H1 (cell line): ENCODE results near the gene PLA2G1B. TPM values are rescaled to one million over a fixed set of nuclear protein-coding genes. Genes with fewer than 3 reads are reported as not detected.

Source experiments
- CTCF ChIA-PET: fragments of 300-600 bp; sonication (Branson Sonifier 250); formaldehyde crosslinking; loops from one replicate; lab custom pipeline; 2021; ENCODE audit not compliant: partially characterized antibody; lab: Charles Lee
- POLR2A ChIA-PET: fragments of 300-600 bp; sonication (Branson Sonifier 250); formaldehyde crosslinking; loops from one replicate; lab custom pipeline; 2021; ENCODE audit warnings: inconsistent platforms; ENCODE audit not compliant: partially characterized antibody; lab: Charles Lee
- DNase-seq, 2 experiments: peaks; one replicate each; pipeline versions ENCODE4 v3.0.0 to v3.0.0-alpha.2; 2010 to 2022; ENCODE audit warnings: low spot score in 2 of 2, low read depth in 1 of 2, mixed read lengths in 1 of 2
- FAIRE-seq: peaks from 2 replicates; lab custom pipeline; 2011; peaks lifted over from hg19 to GRCh38; lab: Jason Lieb, UNC
- H2AFZ ChIP-seq: 2 replicates; pipeline ENCODE4 v1.8.1; 2012; ENCODE audit warnings: low read length, inconsistent platforms
- H2AK5ac ChIP-seq: 2 replicates; pipeline ENCODE4 v1.6.1; 2013; ENCODE audit warnings: low read depth, low read length
- H2BK120ac ChIP-seq: replicated peaks from 2 replicates; pipeline ENCODE3; 2013; ENCODE audit warnings: low read depth, low read length, inconsistent platforms
- H2BK12ac ChIP-seq: 2 replicates; pipeline ENCODE4 v1.6.1; 2013; ENCODE audit warnings: low read depth, low read length
- H2BK15ac ChIP-seq: 2 replicates; pipeline ENCODE4 v1.6.1; 2013; ENCODE audit warnings: low read length
- H2BK20ac ChIP-seq: 2 replicates; pipeline ENCODE4 v1.6.1; 2013; ENCODE audit warnings: low read length
- H2BK5ac ChIP-seq: 2 replicates; pipeline ENCODE4 v1.6.1; 2013; ENCODE audit warnings: low read depth, low read length
- H3K14ac ChIP-seq: 2 replicates; pipeline ENCODE4 v1.6.1; 2013; ENCODE audit warnings: inconsistent platforms; ENCODE audit not compliant: insufficient read length
- H3K18ac ChIP-seq: 2 replicates; pipeline ENCODE4 v1.6.1; 2013; ENCODE audit warnings: low read length; ENCODE audit errors: extremely low read depth
- H3K23ac ChIP-seq: 2 replicates; pipeline ENCODE4 v1.6.1; 2013; ENCODE audit warnings: inconsistent platforms; ENCODE audit not compliant: insufficient read length
- H3K23me2 ChIP-seq: 2 replicates; pipeline ENCODE4 v1.6.1; 2013; ENCODE audit warnings: low read depth, low read length
- H3K27ac ChIP-seq: 2 replicates; pipeline ENCODE4 v1.6.1; 2011; ENCODE audit warnings: low read depth, low read length, inconsistent platforms
- H3K27me3 ChIP-seq, 4 experiments: replicated peaks in 1 of 4; 1 replicate in 1 of 4; 2 replicates in 3 of 4; pipeline versions ENCODE4 v1.6.1 to v1.8.1; 2011 to 2013; ENCODE audit warnings: low read length in 3 of 4, mild to moderate bottlenecking in 3 of 4, inconsistent platforms in 2 of 4, mixed read lengths in 2 of 4, moderate library complexity in 1 of 4; ENCODE audit not compliant: control insufficient read depth in 3 of 4, insufficient read depth in 3 of 4; ENCODE audit errors: extremely low read depth in 1 of 4
- H3K36me3 ChIP-seq, 4 experiments: 2 replicates each; pipeline versions ENCODE4 v1.6.1 to v1.8.1; 2011 to 2013; ENCODE audit warnings: mild to moderate bottlenecking in 4 of 4, low read length in 3 of 4, moderate library complexity in 2 of 4, control low read depth in 1 of 4, inconsistent platforms in 1 of 4; ENCODE audit not compliant: insufficient read depth in 4 of 4, control insufficient read depth in 2 of 4
- H3K4ac ChIP-seq: replicated peaks from 2 replicates; pipeline ENCODE3; 2013; ENCODE audit warnings: low read length, low read depth, mixed read lengths, inconsistent platforms; ENCODE audit not compliant: insufficient read length
- H3K4me1 ChIP-seq, 4 experiments: replicated peaks in 1 of 4; 1 replicate in 1 of 4; 2 replicates in 3 of 4; pipeline versions ENCODE4 v1.6.1 to v1.8.1; 2011 to 2013; ENCODE audit warnings: low read length in 3 of 4, inconsistent platforms in 2 of 4, mixed read lengths in 1 of 4; ENCODE audit not compliant: insufficient read depth in 4 of 4, control insufficient read depth in 3 of 4
- H3K4me2 ChIP-seq, 2 experiments: 2 replicates each; pipeline versions ENCODE4 v1.6.1 to v1.8.1; 2011 to 2013; ENCODE audit warnings: low read depth in 2 of 2, low read length in 2 of 2, control low read depth in 1 of 2, inconsistent platforms in 1 of 2, mild to moderate bottlenecking in 1 of 2; ENCODE audit not compliant: insufficient read depth in 1 of 2
- H3K4me3 ChIP-seq, 4 experiments: fragments of 200-600, 300-600 bp in 1 of 4; sonication (generic), shearing (Covaris generic), sonication (Bioruptor Twin) in 1 of 4; 2 replicates each; pipeline versions ENCODE4 v1.5.1 to v1.8.1; 2011 to 2016; ENCODE audit warnings: low read length in 4 of 4, low read depth in 3 of 4, control low read depth in 2 of 4, inconsistent platforms in 2 of 4, mild to moderate bottlenecking in 2 of 4, mixed read lengths in 1 of 4, moderate library complexity in 1 of 4; ENCODE audit not compliant: insufficient read depth in 2 of 4; ENCODE audit errors: extremely low read depth in 1 of 4
- H3K56ac ChIP-seq: replicated peaks from 2 replicates; pipeline ENCODE3; 2013; ENCODE audit warnings: low read depth, mild to moderate bottlenecking, mixed read lengths, low read length, inconsistent platforms; ENCODE audit not compliant: insufficient read length
- H3K79me1 ChIP-seq: 2 replicates; pipeline ENCODE4 v1.6.1; 2013; ENCODE audit warnings: low read depth, low read length, control low read depth
- H3K79me2 ChIP-seq, 2 experiments: 2 replicates each; pipeline versions ENCODE4 v1.6.1 to v1.8.1; 2012 to 2013; ENCODE audit warnings: low read length in 2 of 2, mild to moderate bottlenecking in 2 of 2, inconsistent platforms in 1 of 2; ENCODE audit not compliant: insufficient read depth in 2 of 2, control insufficient read depth in 1 of 2
- H3K9ac ChIP-seq, 4 experiments: replicated peaks in 1 of 4; 1 replicate in 1 of 4; 2 replicates in 3 of 4; pipeline versions ENCODE4 v1.6.1 to v1.8.1; 2011 to 2013; ENCODE audit warnings: low read depth in 3 of 4, low read length in 3 of 4, control low read depth in 2 of 4, mild to moderate bottlenecking in 2 of 4, moderate library complexity in 2 of 4, inconsistent platforms in 1 of 4; ENCODE audit errors: extremely low read depth in 1 of 4
- H3K9me3 ChIP-seq, 2 experiments: 2 replicates each; pipeline versions ENCODE4 v1.6.1 to v1.8.1; 2012 to 2013; ENCODE audit warnings: mild to moderate bottlenecking in 2 of 2, moderate library complexity in 2 of 2, control low read depth in 1 of 2, inconsistent platforms in 1 of 2, low read depth in 1 of 2, low read length in 1 of 2, mixed read lengths in 1 of 2; ENCODE audit not compliant: insufficient read depth in 2 of 2
- H4K20me1 ChIP-seq, 2 experiments: replicated peaks in 1 of 2; 2 replicates each; pipeline versions ENCODE3 to v1.8.1; 2011 to 2013; ENCODE audit warnings: inconsistent platforms in 2 of 2, low read length in 2 of 2, mild to moderate bottlenecking in 1 of 2; ENCODE audit not compliant: insufficient read depth in 2 of 2, control insufficient read depth in 1 of 2
- H4K5ac ChIP-seq: 2 replicates; pipeline ENCODE4 v1.6.1; 2013; ENCODE audit warnings: low read length, low read depth, mixed read lengths, inconsistent platforms; ENCODE audit not compliant: insufficient read length
- H4K8ac ChIP-seq: 2 replicates; pipeline ENCODE4 v1.8.0; 2013; ENCODE audit warnings: mild to moderate bottlenecking, moderate library complexity, low read length, inconsistent platforms; ENCODE audit not compliant: insufficient read depth; ENCODE audit errors: extremely low read depth
- H4K91ac ChIP-seq: replicated peaks from 2 replicates; pipeline ENCODE3; 2013; ENCODE audit warnings: low read length, mixed read lengths, inconsistent platforms; ENCODE audit not compliant: insufficient read length
- PHF8 ChIP-seq: fragments of 200-600 bp; sonication (generic); conservative IDR thresholded peaks from 2 replicates; pipeline ENCODE4 v1.7.1; 2012; ENCODE audit warnings: low read depth, mild to moderate bottlenecking, inconsistent platforms, low read length, moderate library complexity
- SIX5 ChIP-seq: IDR thresholded peaks from 2 replicates; pipeline ENCODE4 v1.6.1; 2011; ENCODE audit warnings: mild to moderate bottlenecking, low read depth, low read length
- YY1 ChIP-seq: IDR thresholded peaks from 2 replicates; pipeline ENCODE4 v1.6.1; 2011; ENCODE audit warnings: low read depth, mild to moderate bottlenecking, low read length
- WGBS, 2 experiments: shearing (Covaris generic) in 1 of 2; methylation state at CpG; one replicate each; pipeline versions ENCODE4 v1.1.6 to v1.1.7; 2013 to 2015; ENCODE audit warnings: low lambda C conversion rate in 2 of 2, mixed read lengths in 2 of 2, inconsistent platforms in 1 of 2, low coverage in 1 of 2, missing lambda C conversion rate in 1 of 2; ENCODE audit not compliant: insufficient replicate concordance in 2 of 2, insufficient coverage in 1 of 2, insufficient read length in 1 of 2; ENCODE audit errors: extremely low coverage in 1 of 2, missing lambda C conversion rate in 1 of 2; 5-methylcytosine and 5-hydroxymethylcytosine counted together
- polyA plus RNA-seq, 7 experiments: library from polyadenylated mRNA; depleted of rRNA in 3 of 7; stranded (reverse) in 5 of 7; unstranded in 2 of 7; fragments of >200 nt in 5 of 7; fragments of 200-250 nt in 2 of 7; gene quantifications; 1 replicate in 5 of 7; 2 replicates in 1 of 7; 4 replicates in 1 of 7; pipeline versions ENCODE4 v1.2.1 to v1.2.3, GENCODE V29; 2011 to 2013; ENCODE audit warnings: missing spikeins in 2 of 7, mixed read lengths in 2 of 7
- total RNA-seq: library from RNA; stranded (reverse); fragmentation: NEBNext Ultra II Directional; extraction: Animal tissue kit (Norgen Biotek cat#: 25700); gene quantifications from 2 replicates; pipeline ENCODE4 v1.2.1, GENCODE V29; 2021

The PLA2G1B gene
- total and polyA plus RNA-seq, 2 of the 8 experiments (the other 6 are each of a cell fraction or from before 2014, with no cell fraction given): not detected

GRCh38 chr12:120368789-120369602 lies 41.4 kb upstream of the PLA2G1B start, which contains the start of gene MSI1:
Gene MSI1 (minus strand): TSS chr12:120369164. CDS start chr12:120369091, 73 bp downstream.
- peaks cover 0 to 26% of the 10 kb centered on the region in 2 experiments; a peak in 2 of 4 replicates for H3K79me2 ChIP-seq
- H3K4me2 ChIP-seq: peak within 1 kb of the TSS; percentile 87 to 95
- peak within 1 kb of the TSS; percentile 53 to 84 (median 69) for H3K4me3 ChIP-seq
- no peak within 1 kb of the TSS for H4K91ac ChIP-seq
- H4K5ac ChIP-seq: no peak within 1 kb of the TSS
- 0 out of 2 replicates have a peak within 1 kb of the TSS, but pooled peaks have one; percentile 52 for H2BK5ac ChIP-seq
- H2BK12ac ChIP-seq: peak within 1 kb of the TSS; percentile 42
- peak; percentile 54; the same call in 1 of the 2 replicates for TF ChIP-seq YY1
- no peak for TF ChIP-seq SIX5
- peak; percentile 12 for TF ChIP-seq PHF8
- WGBS, 2 experiments: no CpG with 5 or more reads among the region's 119 CpGs
- no peak within 1 kb of the TSS for H3K4ac ChIP-seq
- peak within 1 kb of the TSS; percentile 40 for H4K8ac ChIP-seq
- H3K9me3 ChIP-seq: no peaks in the 10 kb centered on the region
- H3K56ac ChIP-seq: no peak within 1 kb of the TSS
- H3K9ac ChIP-seq: peak within 1 kb of the TSS; percentile 42 to 95 (median 66); a peak in 4 of 7 replicates
- no peak within 1 kb of the TSS for H2BK15ac ChIP-seq
- H2AK5ac ChIP-seq: no peak within 1 kb of the TSS
- no peak within 1 kb of the TSS for H2AFZ ChIP-seq
- H3K14ac ChIP-seq: no peak within 1 kb of the TSS
- H3K27ac ChIP-seq: no peak within 1 kb of the TSS; the same call in 1 of the 2 replicates
- ChIA-PET POLR2A (interaction anchor here (0.8 to 8.1 kb wide), 9 partner anchors 8 to 139 kb away, joined by 3 to 78 read pairs (median 11); partner anchors contain the start of genes COX6A1, RNU4-1 and RNU4-2), CTCF (interaction anchor here (1.6 to 12.5 kb wide), 7 partner anchors 7 to 123 kb away, joined by 4 to 310 read pairs (median 19); partner anchors contain the start of gene COX6A1)
- H2BK20ac ChIP-seq: no peak within 1 kb of the TSS
- H4K20me1 ChIP-seq: peaks cover 0 to 17% of the 10 kb centered on the region in 2 experiments
- H2BK120ac ChIP-seq: no peak within 1 kb of the TSS
- peak within 1 kb of the TSS; percentile 81 for H3K18ac ChIP-seq
- H3K27me3 ChIP-seq: peaks cover 0 to 8% (median 6%) of the 10 kb centered on the region in 4 experiments; a peak in 4 of 7 replicates
- FAIRE-seq (no peak), DNase-seq (peak in 1 of 2 experiments; percentile 66)
- H3K79me1 ChIP-seq: peaks cover 7% of the 10 kb centered on the region; the same call in 1 of the 2 replicates
- peaks cover 6 to 16% (median 9%) of the 10 kb centered on the region in 4 experiments; a peak in 6 of 8 replicates for H3K36me3 ChIP-seq
- peaks cover 14 to 24% (median 18%) of the 10 kb centered on the region in 4 experiments for H3K4me1 ChIP-seq
- peaks cover 17% of the 10 kb centered on the region for H3K23me2 ChIP-seq
- H3K23ac ChIP-seq: no peak within 1 kb of the TSS
